GM23248 (cell line): ENCODE measurements around the gene GPC3.

ENCODE experiments used
- EZH2 ChIP-seq: fragments of 200-600 bp; sonication (generic); IDR thresholded peaks from 2 replicates; pipeline ENCODE4 v1.6.1; 2018; ENCODE audit warnings: antibody characterized with exemption, mild to moderate bottlenecking; ENCODE audit not compliant: insufficient read depth, poor library complexity, severe bottlenecking
- EZH2phosphoT487 ChIP-seq: fragments of 200-600 bp; sonication (generic); IDR thresholded peaks from 2 replicates; pipeline ENCODE4 v1.6.1; 2018; ENCODE audit warnings: antibody characterized with exemption, moderate library complexity, mild to moderate bottlenecking, low read depth; ENCODE audit not compliant: insufficient read depth

DNA sequence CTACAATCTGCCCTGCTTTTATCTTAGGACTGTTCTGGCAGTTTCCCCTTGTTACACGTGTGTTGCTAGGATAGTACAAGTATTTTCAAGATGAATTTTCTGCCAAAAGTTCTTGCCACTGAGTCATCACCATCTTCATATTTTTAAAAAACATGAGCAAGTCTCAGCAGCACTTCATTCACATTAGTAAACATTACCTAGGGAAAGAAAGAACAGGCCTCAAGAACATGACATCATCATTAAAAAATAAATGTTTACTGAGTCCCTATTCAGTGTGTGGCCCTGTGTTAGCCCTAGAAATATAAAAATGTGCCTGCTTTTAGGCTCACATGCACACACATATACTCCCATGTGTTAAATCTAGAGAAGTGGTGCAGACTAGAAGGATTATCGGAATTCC is 18.7 kb upstream of the GPC3 start:
- TF ChIP-seq EZH2phosphoT487 (no peak), EZH2 (no peak)
